Stimulated activated CD8-positive, alpha-beta memory T cell treated with anti-CD3 and anti-CD28 coated beads, Interleukin-15, amount 100 ng/mL, for 1 hour (primary cell): ENCODE measurements around the gene MT1X.
"Not testable (repeated sequence)": the region's sequence is repeated elsewhere in the genome, so short reads cannot be mapped to it uniquely, and the experiment has no call there.

ENCODE experiments used
- DNase-seq: peaks from one replicate; pipeline ENCODE4 v3.0.0-alpha.2; 2020; ENCODE audit warnings: low read depth

Gene MT1X

DNA sequence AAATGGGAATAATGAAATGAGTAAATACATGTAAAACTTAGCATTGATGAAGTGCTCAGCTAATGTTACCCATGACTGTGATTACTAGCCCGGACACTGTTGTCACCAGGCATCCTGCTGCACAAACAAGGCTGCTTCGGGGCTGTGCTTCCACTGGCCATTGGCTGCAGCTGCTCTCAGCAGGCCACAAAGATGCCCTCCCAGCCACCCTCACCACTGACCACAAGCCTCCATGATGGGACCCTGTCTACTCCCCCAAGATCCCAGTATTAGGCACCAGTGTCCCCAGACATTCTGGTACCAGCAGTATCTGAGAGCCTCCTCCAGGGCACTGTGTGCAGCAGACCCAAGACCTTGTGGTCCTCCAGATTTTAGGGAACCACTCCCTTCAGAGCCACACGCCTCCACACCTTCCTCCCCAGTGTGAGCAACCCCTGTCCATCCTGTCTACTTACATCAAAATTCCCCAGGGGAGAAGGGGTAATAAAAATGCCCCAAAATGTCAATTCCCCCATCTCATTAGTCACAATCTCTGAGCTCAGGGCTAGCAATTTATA, 28.0 kb downstream of the MT1X start:
- DNase-seq = no peak

DNA sequence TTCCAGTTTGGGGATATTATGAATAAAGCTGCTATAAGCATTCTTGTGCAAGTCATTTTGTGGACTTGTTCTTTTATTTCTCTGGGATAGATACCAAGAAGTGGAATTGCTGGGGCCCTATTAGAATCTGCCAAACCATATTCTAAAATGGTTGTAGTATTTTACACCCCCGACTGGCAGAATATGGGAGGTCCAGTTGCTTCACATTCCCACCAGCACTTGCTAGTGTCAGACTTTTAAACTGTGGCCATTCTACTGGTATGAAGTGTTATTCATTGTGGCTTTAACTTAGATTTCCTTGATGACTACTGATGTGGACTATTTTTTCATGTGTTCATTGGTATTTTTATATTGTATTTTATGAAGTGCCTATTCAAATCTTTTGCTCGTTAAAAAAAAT, 29.6 kb downstream of the MT1X start:
- no peak for DNase-seq

GRCh38 chr16:56713794-56714193, 31.5 kb downstream of the MT1X start:
- no peak for DNase-seq

GRCh38 chr16:56715126-56715525, 32.9 kb downstream of the MT1X start:
- DNase-seq = no peak

DNA sequence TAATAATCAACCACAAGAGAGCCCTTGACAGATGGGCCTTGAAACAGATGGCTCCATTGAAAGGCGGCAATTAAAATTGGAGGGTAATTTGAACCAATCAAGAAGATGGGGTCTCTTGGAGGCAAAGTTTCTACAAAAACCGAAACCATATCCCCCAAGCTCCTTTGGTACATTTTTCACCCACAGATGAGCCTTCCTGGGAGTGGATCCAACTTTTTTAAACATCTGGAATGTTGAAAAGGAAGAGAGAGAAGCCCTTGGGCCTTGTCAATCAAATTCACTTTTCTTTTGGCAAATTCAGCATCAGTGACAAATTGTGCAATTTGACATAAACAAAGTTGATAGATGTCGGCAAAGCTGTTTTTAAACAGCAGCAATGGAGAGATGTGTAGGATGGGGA, 34.5 kb downstream of the MT1X start:
- no peak for DNase-seq

DNA sequence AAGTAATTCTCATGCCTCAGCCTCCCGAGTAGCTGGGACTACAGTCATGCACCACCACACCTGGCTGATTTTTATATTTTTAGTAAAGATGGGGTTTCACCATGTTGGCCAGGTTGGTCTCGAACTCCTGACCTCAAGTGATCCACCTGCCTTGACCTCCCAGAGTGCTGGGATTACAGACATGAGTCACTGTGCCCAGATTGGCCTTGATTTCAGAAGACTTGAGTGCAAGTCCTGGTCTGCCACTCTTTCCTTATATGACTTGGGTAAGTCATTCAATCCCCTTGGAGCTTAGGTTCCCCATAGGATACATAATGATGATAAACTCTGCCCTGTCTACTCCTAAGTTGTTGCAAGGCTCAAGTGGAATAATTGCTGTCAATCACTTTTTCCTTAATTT, 35.3 kb downstream of the MT1X start:
- not testable (repeated sequence) for DNase-seq

DNA sequence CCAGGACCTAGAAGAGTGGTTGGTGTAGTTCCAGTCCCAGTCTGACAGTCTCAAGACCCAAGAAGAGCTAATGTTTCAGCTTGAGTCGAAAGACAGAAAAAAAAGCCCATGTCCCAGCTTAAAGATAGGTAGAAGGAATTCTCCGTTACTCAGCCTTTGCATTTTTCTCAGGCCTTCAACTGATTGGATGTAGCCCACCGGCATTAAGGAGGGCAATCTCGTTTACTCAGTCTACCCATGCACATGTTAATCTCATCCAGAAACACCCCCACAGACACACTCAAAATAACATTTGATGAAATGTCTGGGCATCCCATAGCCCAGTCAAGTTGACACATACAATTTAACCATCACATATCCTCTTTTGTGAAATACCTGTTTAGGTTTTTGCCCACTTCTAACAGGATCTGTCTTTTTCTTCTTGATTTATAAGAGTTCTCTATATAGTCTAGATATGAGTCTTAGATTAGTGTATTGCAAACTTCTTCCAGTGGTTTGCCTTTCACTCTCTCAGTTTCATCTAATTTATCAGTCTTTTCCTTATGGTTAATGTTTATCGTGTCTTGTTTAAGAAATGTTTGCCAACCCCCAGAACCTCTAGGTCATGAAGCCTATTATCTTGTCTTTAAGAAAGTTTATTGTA, 40.1 kb downstream of the MT1X start:
- no peak for DNase-seq

DNA sequence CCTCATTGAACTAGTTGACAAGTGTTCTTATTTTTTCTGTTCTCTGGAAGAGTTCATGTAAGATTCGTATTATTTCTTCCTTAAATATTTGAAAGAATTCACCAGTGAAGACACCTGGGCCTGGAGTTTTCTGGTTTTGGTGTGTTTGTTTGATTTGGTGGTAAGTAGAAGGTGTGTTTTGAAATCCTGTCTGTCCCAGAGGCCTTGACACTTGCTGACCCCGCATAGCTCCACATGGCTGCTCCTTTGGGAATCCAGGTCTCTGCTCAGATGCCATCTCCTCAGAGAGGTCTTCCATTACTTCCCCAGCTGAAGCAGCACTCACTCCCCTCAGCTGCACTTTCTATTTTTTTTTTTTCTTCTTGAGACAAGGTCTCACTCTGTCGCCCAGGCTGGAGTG, 41.9 kb downstream of the MT1X start:
- no peak for DNase-seq

DNA sequence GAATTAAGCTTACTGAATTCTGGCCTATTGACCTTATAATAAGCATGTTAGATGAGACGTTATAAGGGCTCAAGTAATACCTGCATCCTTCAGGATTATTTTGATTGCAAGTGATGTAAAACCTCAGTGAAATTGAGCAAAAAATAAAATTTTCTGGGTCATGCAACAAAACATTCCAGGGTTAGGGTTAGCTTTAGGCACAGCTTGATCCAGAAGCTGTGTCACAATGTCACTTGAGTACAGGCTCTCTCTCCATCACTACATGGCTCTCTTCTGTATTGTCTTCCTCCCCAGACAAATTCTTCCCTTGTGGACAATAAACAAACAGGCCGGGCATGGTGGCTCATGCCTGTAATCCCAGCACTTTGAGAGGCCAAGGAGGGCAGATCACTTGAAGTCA, 44.0 kb downstream of the MT1X start:
- no peak for DNase-seq

DNA sequence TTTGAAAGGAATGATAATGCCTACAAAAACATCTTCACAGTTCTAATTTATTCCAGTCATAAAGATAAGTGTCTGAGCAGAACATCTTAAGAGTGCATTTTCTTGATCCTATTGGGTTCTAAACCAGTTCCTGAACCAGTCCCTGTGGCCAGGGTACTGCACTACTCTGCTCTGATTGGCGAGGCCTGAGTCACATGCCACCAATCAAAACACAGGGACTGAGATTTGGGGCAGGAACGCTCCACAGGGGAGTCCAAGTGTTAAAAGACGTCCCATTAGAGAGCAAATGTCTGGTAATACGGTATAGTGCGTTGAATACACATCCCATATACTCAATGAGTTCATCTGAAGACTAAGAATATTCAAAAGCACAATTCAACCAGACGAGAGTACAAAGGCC, 44.7 kb downstream of the MT1X start:
- no peak for DNase-seq

DNA sequence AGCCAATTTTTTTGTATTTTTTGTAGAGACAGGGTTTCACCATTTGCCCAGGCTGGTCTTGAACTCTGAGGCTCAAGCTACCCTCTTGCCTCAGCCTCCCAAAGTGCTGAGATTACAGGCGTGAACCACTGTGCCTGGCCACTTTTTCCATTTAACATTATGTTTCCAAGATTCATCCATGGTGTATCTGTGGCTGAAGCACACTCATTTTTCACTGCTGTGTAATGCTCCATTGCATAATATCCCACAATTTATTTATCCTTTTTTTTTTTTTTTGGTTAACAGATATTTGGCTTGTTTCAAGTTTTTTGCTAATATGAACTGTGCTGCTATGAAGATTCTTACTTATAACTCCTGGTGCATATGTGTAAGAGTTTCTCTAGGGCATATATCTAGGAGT, 45.8 kb downstream of the MT1X start:
- no peak for DNase-seq

GRCh38 chr16:56728980-56729734, 46.9 kb downstream of the MT1X start:
- DNase-seq = no peak

DNA sequence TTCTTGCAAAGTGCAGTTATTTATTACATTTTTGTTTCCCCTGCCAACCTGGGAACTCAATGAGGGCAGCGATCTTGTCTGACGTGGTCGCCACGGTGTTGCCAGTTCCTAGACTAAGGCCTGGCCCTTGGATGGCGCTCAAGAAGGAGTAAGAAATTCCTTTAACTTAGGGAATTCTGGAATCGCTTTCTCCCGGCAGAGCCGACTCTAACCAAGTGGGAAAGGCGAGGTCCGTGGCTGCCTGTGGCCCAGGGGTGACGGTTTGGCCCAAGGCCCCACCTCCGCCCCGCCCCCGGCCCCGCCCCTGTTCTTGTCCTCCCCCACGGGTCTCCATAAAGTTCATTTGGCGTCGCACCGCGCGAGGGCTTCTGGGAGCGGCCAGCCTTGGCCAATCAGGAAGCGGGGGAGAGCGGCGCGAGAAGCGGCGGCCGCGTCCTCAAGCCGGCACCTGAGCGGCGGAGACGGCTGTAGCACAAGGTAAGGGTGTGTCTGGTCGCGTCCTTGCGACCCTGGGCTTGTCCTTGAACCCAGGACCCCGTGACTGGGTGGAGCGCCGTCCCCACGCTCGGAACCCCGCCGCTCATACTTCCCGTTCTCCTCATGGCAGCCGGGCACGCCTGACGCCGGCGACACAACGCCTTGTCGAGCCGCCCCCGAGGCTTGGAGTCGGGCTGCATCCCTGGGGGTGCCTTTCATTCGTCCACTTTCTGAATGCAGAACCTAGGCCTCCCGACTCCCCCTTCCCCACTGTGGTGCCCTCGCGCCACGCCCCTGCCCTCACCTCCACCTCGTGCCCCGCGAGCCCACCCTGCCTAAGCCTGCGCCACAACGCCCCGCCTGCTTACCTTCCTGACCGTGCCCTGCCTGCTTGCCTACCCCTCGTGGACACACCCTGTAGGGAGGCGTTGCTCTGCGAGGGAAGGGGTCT, 47.7 kb downstream of the MT1X start, which contains the start of gene NUP93:
Gene NUP93, plus strand, starts transcription at position 395 of the 928 bp plus-strand sequence. CDS start 18,119 bp downstream, outside the sequence.
- DNase-seq = peak; percentile 75

DNA sequence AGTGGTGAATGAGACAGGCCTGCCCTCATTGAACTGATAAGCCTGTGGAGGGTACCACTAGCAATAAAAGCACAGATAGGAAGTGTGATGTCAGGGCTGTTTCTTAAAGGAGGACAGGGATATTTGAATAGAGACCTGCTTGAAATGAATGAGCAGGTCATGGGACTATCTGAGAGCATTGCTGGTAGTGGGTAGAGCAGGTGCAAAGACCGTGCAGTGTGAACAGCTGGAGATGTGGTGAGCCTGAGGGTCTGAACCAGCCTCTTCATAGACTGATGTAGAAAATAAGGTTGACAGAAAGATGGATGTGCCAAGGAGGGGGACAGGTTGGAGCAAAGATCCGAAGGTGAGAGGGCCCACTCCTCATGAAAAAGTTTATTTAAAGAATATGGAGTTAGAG, 50.1 kb downstream of the MT1X start:
- no peak for DNase-seq

DNA sequence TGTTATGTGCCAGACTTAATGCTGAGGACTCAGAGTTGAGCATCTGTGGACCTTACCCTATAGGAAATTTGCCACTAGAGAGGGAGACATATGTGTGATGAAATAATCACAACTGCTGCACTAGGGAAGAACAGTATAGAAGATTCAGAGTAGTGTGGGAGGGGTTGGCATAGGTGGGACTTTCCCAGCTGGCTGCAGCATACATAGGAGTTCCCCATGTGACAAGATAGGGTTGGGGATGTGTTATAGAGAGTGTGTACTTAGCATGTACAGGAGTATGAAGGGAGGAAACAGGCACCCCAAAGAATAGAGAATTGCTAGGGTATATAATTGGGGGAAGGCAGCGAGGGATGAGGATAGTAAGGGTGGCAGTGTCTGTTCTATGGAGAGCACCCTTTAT, 50.6 kb downstream of the MT1X start:
- DNase-seq = no peak
